HG02798 (cell line): ENCODE measurements around the gene OR51A7.
"Not testable (repeated sequence)": the region's sequence is repeated elsewhere in the genome, so short reads cannot be mapped to it uniquely, and the experiment has no call there.

Experiments
- ATAC-seq: cut with Tn5 transposase; IDR thresholded peaks from one replicate; pipeline ENCODE4 v1.9.1; 2021; ENCODE audit warnings: mild to moderate bottlenecking; ENCODE audit not compliant: unreplicated experiment, poor library complexity

OR51A7 gene

GRCh38 chr11:4936745-4937144 is 33.2 kb downstream of the OR51A7 start:
- ATAC-seq, result no peak

GRCh38 chr11:4947505-4947904 is 43.9 kb downstream of the OR51A7 start, which contains the start of gene OR51A4:
OR51A4 (minus strand) TSS chr11:4947605; CDS start chr11:4947100, 505 bp downstream.
- no peak for ATAC-seq

- ATAC-seq, result not testable (repeated sequence)
These were observed 52.0 kb downstream of the OR51A7 start, which contains the start of gene OR51A2 for GRCh38 chr11:4955613-4956012. OR51A2 (minus strand) TSS chr11:4955713; CDS start chr11:4955713, 0 bp downstream.

GRCh38 chr11:4957396-4957795 is 53.8 kb downstream of the OR51A7 start:
- ATAC-seq, result no peak
